Prostate gland (tissue), 2 donors: ENCODE data around the gene COL9A3. TPM values are rescaled to one million over a fixed set of nuclear protein-coding genes. Genes with fewer than 3 reads are reported as not detected.
A peak's percentile ranks its signal among the peaks of the same experiment; 100 is the strongest.

Experiments used
- DNase-seq: peaks from one replicate; pipeline ENCODE4 v3.0.0-alpha.2; 2019; ENCODE audit warnings: low spot score
- H3K27ac ChIP-seq, 2 donors: fragments of 200-600 bp; sonication (generic); 2 replicates each; pipeline ENCODE4 v1.5.1; 2017 to 2019
- H3K27me3 ChIP-seq: fragments of 200-600 bp; sonication (generic); replicated peaks from 2 replicates; pipeline ENCODE4 v1.5.1; 2019; ENCODE audit not compliant: insufficient read depth
- H3K36me3 ChIP-seq, 2 donors: fragments of 200-600 bp; sonication (generic); 1 replicate in 1 of 2; 2 replicates in 1 of 2; pipeline versions ENCODE4 v1.5.1 to v1.8.1; 2017 to 2019
- H3K4me1 ChIP-seq: fragments of 200-600 bp; sonication (generic); replicated peaks from 2 replicates; pipeline ENCODE4 v1.5.1; 2019
- H3K4me3 ChIP-seq, 2 donors: fragments of 200-600 bp; sonication (generic); 2 replicates each; pipeline ENCODE4 v1.5.1; 2017 to 2019
- H3K9me3 ChIP-seq: fragments of 200-600 bp; sonication (generic); 2 replicates; pipeline ENCODE4 v1.5.1; 2017
- CTCF ChIP-seq, 4 experiments: fragments of 200-600 bp in 2 of 4; fragments of 450-650 bp in 2 of 4; sonication (generic) in 2 of 4; IDR thresholded peaks; 1 replicate in 3 of 4; 2 replicates in 1 of 4; pipeline ENCODE4 v1.5.1; 2016 to 2019; ENCODE audit warnings: antibody characterized with exemption in 4 of 4, mild to moderate bottlenecking in 2 of 4, moderate library complexity in 2 of 4
- POLR2A ChIP-seq: fragments of 450-650 bp; IDR thresholded peaks from one replicate; pipeline ENCODE4 v1.6.1; 2016; ENCODE audit warnings: antibody characterized with exemption, mild to moderate bottlenecking
- POLR2AphosphoS5 ChIP-seq: sonication (generic); formaldehyde crosslinking; IDR thresholded peaks from one replicate; pipeline ENCODE4 v1.6.1; 2017; ENCODE audit warnings: antibody characterized with exemption
- WGBS: methylation state at CpG from one replicate; pipeline ENCODE4 v1.1.5; 2018; 5-methylcytosine and 5-hydroxymethylcytosine counted together
- intact Hi-C: fragments of 100-400 bp; cut with DNase I; formaldehyde crosslinking; loops from one replicate; pipeline ENCODE4 v1.14.2; 2022
- total RNA-seq, 2 donors: library from RNA; depleted of rRNA; stranded (reverse); fragments of >200 nt; gene quantifications; one replicate each; pipeline ENCODE4 v1.1.0, GENCODE V29; 2016

COL9A3 gene
- total RNA-seq, result 1 to 10 TPM; 5.8 to 6.5 TPM

DNA sequence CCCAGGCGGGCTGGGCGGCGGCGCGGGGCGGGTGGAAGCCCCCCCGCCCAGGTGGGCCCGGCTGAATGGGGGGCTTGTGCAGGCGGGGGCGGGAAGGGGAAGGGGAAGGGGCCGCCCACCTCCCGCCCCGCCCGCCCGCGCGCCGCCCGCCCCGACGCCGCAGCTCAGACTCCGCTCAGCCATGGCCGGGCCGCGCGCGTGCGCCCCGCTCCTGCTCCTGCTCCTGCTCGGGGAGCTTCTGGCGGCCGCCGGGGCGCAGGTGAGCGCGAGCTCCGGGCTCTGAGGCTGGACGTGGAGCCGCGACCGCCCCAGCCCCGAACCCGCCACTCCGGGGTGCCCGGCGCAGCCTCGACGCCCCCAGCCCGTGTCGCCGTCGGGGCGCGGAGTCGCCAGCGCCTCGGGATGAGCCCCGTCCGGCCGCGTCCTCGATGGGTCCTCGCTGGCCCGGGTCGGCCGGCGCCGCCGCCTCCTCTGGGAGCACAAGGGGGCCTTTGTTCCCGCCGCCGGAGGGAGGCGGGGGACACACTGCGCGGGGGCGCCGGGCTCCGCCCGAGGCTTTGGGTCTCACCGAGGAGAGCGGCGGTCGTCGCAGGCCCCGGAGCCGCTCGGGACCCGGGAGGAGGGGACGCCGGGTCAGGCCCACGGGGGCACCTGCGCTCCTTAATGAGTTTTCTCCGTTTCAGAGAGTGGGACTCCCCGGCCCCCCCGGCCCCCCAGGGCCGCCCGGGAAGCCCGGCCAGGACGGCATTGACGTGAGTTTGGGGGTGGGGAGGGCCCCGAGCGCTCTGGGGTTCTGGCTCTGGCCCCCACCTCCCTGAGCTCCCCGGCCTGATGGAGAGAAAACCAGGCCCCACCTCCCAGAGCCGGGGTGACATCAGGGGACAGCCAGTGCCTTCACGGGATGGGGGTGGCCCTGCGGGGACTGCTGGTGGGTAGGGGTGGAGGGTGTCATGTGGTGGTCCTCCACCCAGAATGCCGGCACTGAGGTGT is at the start of gene COL9A3:
COL9A3 (plus strand) TSS at position 167 of the 990 bp plus-strand sequence; CDS start at position 182, 15 bp downstream.
- H3K27me3 ChIP-seq, result peaks cover 12% of the 10 kb centered on the region
- no peak for DNase-seq
- WGBS, result 16% methylated on average over 47 of the region's 108 CpGs
- peaks cover 6% of the 10 kb centered on the region for H3K4me1 ChIP-seq
- TF ChIP-seq POLR2A (no peak), CTCF (IDR thresholded peaks at IDR 0.05) (no peak), POLR2AphosphoS5 (no peak)
- H3K36me3 ChIP-seq, result peaks cover 0 to 1% of the 10 kb centered on the region in 2 donors
- H3K9me3 ChIP-seq, result no peaks in the 10 kb centered on the region
- peak within 1 kb of the TSS; percentile 17 to 22 for H3K4me3 ChIP-seq
- H3K27ac ChIP-seq, result no peak within 1 kb of the TSS
- intact Hi-C loops, result no loop called here

- no peak for DNase-seq
- Histone ChIP-seq H3K4me3 (no peak overlapping the region), H3K36me3 (no peaks in the 10 kb centered on the region), H3K4me1 (no peaks in the 10 kb centered on the region), H3K9me3 (no peaks in the 10 kb centered on the region), H3K27ac (no peak overlapping the region), H3K27me3 (peaks cover 6% of the 10 kb centered on the region)
- WGBS, result 74% methylated on average over 8 of the region's 8 CpGs
- TF ChIP-seq CTCF (IDR thresholded peaks at IDR 0.05) (no peak), POLR2AphosphoS5 (no peak), POLR2A (no peak)
- intact Hi-C loops, result no loop called here
Observed at GRCh38 chr20:62768234-62768546, 48.7 kb upstream of the COL9A3 start.

DNA sequence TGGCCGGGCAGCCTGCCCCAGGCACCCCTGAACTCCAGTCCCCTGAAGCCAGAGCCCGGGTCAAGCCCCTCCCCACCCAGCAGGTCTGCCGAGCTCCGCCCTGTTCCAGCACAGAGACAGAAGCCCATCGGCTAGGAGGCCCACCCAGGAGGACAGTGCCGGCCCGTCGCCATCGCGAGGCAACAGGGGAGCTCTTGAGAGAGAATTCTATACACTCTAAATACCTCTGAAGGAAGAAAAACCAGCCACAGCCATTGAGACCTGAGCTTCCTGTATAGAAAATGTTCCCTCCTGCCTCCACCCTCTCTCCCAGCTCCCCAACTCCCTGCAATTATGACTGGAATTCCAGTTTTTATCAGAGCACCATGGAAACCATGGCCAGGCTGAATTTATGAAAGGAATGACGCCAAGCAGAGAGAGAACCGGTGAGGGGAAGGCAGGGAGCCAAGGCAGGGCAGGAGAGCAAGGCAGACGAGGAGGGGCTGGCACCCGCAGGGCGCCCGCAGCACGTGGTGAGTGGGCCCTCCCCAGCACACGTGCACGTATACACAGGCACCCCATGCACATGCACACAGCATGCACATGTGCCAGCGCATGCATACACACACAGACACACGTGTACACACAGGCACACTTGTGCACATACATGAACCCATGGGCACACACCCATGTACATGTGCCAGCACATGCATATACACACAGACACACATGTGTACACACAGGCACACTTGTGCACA is 48.1 kb upstream of the COL9A3 start:
- Histone ChIP-seq H3K4me3 (no peak overlapping the region), H3K9me3 (no peaks in the 10 kb centered on the region), H3K27ac (no peak overlapping the region), H3K36me3 (no peaks in the 10 kb centered on the region), H3K27me3 (peaks cover 3% of the 10 kb centered on the region), H3K4me1 (no peaks in the 10 kb centered on the region)
- TF ChIP-seq CTCF (IDR thresholded peaks at IDR 0.05) (no peak), POLR2A (no peak), POLR2AphosphoS5 (no peak)
- WGBS, result 25% methylated on average over 21 of the region's 21 CpGs
- no peak for DNase-seq
- intact Hi-C loops, result no loop called here

- DNase-seq, result no peak
- intact Hi-C loops, result no loop called here
- WGBS, result 92% methylated on average over 16 of the region's 16 CpGs
- no peak overlapping the region for H3K4me3 ChIP-seq
- no peaks in the 10 kb centered on the region for H3K9me3 ChIP-seq
- no peaks in the 10 kb centered on the region for H3K36me3 ChIP-seq
- no peaks in the 10 kb centered on the region for H3K4me1 ChIP-seq
- H3K27ac ChIP-seq, result no peak overlapping the region
- TF ChIP-seq POLR2AphosphoS5 (no peak), CTCF (IDR thresholded peaks at IDR 0.05) (no peak), POLR2A (no peak)
- H3K27me3 ChIP-seq, result peaks cover 3% of the 10 kb centered on the region
Observed at GRCh38 chr20:62769346-62770071, 47.3 kb upstream of the COL9A3 start.
